Peyer's patch (tissue), 4 donors: ENCODE results near the gene CLEC1B.
"Not testable (repeated sequence)": the region's sequence is repeated elsewhere in the genome, so short reads cannot be mapped to it uniquely, and the experiment has no call there.

Experiments used
- CTCF ChIP-seq, 6 experiments: fragments of 450-650 bp in 4 of 6; fragments of 200-600 bp in 2 of 6; sonication (generic) in 1 of 6; IDR thresholded peaks; one replicate each; pipeline ENCODE4 v1.5.1; 2017 to 2019; ENCODE audit warnings: antibody characterized with exemption in 6 of 6, mild to moderate bottlenecking in 3 of 6, moderate library complexity in 1 of 6
- POLR2A ChIP-seq, 2 donors: fragments of 450-650 bp; IDR thresholded peaks; one replicate each; pipeline ENCODE4 v1.5.1; 2017; ENCODE audit warnings: antibody characterized with exemption in 2 of 2, mild to moderate bottlenecking in 2 of 2, moderate library complexity in 2 of 2

DNA sequence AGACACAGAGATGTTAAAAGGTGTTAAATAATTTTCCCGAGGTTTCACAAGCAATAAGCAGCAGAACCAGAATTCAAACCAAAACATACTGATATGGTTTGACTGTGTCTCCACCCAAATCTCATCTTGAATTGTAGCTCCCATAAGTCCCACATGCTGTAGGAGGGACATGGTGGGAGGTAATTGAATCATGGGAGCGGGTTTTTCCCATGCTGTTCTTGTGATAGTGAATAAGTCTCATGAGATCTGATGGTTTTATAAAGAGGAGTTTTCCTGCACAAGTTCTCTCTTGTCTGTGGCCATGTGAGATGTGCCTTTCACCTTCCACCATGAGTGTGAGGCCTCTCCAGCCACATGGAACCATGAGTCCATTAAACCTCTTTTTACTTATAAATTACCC lies 24.2 kb downstream of the CLEC1B start:
- not testable (repeated sequence) for TF ChIP-seq CTCF, POLR2A (IDR thresholded peaks at IDR 0.05)
